ENCODE data around the gene FN3KRP.

Gene FN3KRP

DNA sequence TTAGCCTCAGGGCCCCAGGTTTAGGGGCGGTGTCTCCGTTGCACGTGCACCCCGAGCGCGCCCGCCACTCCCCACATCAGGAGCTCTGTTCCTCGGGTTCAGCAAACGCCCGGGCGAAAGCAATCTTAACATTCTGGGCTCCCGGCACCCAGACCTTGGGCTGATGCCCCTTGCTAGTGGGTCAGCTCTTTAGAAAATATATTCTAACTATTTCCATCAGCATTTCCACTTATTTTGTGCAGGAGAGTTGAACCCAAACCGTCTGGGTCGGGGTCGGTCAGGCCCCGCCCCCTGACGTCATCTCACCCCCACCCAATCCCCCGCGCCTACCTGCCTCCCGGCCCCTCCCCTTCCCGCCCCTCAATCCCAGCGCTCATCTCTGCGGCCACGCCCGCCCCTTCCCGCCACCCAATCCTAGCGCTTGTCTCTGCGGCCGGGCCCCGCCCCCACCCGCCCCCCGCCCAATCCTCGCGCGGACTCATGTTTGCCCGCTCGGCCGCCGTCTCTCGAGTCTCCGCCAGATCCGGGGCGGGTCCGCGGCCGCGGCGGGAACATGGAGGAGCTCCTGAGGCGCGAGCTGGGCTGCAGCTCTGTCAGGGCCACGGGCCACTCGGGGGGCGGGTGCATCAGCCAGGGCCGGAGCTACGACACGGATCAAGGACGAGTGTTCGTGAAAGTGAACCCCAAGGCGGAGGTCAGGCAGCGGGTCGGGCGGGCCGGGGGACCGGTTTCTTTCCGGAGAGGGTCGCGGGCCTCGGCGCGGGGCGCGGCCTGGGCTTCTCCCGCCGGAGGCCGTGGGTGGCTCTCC is at the start of gene FN3KRP:
TSS of gene FN3KRP (plus strand) at position 504 of the 808 bp plus-strand sequence. CDS start at position 554, 50 bp downstream.
- DNase-seq (ENCODE audit: low read depth in 2 of 2) = peak; percentile 68 to 87

DNA sequence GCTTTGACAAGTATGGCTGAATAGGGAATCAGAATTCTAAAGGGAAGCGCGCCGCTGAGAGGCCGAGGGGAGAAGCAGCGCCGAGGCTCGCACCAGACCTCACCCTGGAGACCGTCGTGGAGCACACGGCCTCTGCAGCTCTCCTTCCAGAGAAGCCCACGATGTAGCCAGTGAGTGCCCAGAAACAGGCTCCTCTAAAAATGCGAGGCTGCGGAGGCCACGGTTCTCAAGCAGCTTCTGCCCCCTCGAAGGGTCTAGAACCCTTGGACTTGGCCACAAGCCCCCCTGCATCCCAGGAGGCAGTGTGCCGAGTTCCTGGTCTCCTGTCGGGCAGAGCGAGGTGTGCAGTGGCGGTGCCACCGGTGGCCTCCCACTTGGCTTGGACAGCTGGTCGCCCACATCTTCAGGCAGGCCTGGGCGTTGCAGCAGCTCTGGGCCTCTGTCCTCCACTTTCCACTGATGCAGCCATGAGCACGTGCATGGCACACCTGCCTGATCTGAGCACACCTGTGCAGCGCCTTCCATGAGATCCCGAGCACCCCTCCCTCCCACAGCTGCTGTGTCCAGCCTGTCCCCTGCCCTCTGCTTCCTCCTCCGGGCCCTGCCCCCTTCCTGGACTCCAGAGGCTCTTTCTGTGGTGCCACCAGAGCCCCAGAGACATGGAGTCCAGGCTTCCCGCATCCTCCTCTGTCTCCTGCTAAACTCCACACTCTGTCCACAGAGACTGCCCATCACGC is 49.4 kb upstream of the FN3KRP start:
- no peak for DNase-seq (ENCODE audit: low read depth in 2 of 2)

DNA sequence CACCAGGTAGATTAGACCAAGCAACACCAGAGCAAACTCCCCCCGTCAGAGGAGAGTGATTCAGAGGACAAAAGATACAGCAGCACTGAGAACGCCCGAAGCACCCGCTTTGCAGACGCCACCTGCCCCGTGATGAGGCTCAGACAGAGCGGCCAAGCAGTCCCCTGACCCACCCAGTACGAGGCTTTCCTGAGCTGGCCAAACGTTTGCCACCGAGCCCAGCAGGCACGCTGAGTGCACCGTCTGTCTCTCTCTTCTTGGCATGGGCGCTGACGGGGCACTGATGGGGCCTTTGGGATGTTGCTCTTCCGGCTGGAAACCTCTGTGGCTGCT is 48.9 kb upstream of the FN3KRP start:
- no peak for DNase-seq (ENCODE audit: low read depth in 2 of 2)

DNA sequence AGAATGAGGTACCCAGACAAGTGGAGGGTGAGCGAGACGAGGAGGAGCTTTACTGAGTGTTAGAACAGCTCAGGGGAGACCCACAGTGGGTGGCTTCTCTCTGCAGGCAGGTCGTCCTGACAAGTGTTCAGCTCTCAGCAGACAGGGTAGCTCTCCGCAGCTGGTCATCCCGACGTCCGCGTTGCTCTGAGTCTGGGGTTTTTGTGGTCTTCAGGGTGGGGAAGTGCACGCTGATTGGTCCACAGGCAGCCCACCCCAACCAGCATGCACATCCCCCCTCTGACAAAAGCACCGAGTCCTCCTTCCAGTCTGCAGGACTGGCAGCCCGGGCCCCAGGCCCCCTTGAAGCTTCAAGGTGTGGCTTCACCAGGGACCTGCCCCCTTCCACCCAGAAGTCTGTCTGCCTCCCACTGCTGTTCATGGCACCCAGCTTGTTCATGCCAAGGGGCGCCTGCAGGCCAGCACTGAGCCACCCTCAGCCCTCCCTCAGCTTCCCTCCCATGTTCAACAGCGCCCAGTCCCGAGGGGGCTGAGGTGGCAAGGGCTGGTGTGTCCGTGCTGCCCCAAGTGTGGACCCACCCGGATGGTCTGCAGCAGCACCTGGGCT is 48.4 kb upstream of the FN3KRP start:
- DNase-seq (ENCODE audit: low read depth in 2 of 2) = no peak

- no peak for DNase-seq (ENCODE audit: low read depth in 2 of 2)
Observed at GRCh38 chr17:82668631-82669099, 47.8 kb upstream of the FN3KRP start.

DNA sequence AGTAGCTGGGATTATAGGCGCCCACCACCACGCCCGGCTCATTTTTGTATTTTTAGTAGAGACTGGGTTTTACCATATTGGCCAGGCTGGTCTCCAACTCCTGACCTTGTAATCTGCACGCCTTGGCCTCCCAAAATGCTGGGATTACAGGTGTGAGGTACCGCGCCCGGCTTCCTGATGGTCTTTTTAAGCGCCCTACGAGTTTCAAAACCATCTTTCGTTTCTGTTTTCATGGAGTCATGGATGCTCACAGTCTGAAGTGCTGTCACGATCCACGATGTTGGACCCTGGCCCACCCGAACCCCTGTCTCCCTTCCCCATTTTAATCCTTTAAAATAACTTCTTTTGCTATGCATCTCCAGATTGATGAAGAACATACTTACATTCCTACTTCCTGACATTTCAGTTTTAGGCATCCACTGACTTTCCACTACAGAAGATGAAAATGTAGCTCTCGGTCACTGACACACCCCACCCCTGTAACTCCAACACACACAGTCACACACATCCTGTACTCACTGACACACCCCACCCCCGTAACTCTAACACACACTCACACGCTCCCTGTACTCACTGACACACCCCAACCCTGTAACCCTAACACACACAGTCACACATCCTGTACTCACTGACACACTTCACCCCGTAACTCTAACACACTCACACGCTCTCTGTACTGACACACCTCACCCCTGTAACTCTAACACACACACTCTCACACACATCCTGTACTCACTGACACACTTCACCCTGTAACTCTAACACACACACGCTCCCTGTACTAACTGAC is 45.6 kb upstream of the FN3KRP start:
- no peak for DNase-seq (ENCODE audit: low read depth in 2 of 2)

DNA sequence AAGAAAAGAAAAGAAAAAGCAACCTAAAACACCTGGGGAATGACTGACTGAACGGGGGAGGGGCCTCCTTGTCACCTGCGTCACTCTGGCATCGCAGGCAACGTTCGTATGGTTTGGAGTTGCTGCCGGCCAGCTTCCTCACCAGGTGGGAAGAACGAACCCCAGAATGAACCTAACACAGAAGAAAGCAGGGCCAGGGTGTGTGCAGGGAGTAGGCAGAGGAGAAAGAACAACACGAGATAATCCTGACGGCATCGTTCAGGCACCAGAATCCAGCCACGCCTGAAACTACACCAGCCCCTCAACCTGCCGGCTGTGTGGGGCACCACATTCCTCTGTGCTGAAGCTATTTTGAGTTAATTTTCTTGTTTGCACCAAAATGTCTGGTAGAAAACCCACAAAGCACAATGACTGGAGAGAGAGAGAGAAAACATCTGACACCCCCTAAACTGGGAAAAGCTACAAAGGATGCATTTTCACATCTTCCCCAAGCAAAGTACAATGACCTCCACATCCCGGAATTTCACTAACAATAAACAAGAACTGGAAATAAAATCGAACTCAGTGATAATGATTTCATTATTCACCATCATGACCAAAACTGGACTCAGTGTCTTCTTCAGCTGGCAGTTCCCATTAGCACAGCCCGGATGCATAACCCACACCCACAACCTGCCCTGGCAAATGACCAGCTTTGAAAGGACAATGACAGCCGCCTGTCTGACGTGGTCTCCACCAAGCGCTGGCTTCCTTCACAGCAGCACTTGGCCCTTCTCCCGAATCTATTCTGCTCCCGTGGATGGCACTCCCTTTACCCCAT is 41.6 kb upstream of the FN3KRP start:
- DNase-seq (ENCODE audit: low read depth in 2 of 2) = no peak

GRCh38 chr17:82675476-82676245 is 40.8 kb upstream of the FN3KRP start:
- DNase-seq (ENCODE audit: low read depth in 2 of 2) = no peak

- DNase-seq (ENCODE audit: low read depth in 2 of 2) = no peak
Observed at GRCh38 chr17:82677353-82677925, 39.1 kb upstream of the FN3KRP start.

DNA sequence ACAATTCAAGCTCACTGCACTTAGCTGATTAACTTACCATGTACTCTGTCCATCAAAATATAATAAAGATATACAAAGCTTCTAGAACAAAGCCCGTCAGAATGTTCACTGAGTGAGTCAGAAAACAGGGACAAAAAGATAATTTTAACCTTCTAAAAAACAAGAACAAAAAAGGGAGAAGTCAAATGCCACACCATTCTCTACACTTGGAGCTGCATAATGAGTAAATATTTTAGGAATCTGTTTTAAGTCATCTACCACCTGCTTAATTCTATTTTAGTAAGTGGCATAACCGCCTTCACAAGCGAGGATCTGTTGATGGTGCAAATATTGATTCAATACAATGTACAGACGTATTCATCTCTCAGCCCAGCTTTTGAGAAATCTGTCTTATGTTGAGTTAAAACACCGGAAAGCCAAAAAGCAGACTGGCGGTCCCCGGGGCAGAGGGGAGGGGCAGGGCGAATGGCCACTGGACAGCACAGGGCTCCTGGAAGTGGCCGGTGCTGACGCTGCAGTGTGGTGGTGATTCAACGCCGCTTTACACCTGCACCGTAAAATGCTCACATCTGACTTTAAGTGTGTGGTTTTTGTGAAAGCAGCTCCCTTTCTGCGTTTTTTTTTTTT is 38.1 kb upstream of the FN3KRP start:
- no peak for DNase-seq (ENCODE audit: low read depth in 2 of 2)

GRCh38 chr17:82679586-82680465 is 36.7 kb upstream of the FN3KRP start:
- no peak for DNase-seq (ENCODE audit: low read depth in 2 of 2)

DNA sequence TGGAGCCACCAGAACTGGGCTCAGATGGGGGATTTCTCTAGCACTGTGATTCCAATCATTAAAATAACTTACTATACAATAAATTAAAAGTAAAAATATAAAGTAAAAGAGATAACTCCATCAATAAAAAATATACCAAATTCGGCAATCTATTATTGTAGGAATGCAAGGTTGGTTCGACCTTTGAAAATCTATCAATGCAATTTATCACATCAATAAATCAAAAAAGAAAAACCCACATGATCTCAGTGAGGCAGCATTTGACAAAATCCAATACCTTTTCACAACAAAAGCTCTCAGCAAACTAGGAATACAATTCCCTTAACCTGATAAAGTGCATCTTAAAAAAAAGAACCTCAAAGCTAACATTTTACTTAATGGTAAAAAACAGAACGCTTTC is 35.0 kb upstream of the FN3KRP start:
- no peak for DNase-seq (ENCODE audit: low read depth in 2 of 2)

DNA sequence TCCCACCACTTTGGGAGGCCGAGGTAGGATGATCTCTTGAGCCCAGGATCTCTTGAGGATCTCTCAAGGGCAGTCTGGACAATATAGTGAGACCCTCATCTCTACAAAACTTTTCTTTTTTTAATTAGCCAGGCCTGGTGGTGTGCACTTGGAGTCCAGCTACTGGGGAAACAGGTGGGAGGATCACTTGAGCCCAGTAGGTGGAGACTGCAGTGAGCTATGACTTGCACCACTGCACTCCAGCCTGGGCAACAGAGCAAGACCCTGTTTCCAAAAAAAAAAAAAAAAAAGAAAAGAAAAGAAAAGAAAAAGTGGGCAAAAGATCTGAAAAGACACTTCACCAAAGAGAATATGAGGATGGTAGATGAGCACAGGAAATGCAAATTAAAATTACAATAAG is 33.0 kb upstream of the FN3KRP start:
- DNase-seq (ENCODE audit: low read depth in 2 of 2) = no peak

GRCh38 chr17:82684228-82684841 is 32.2 kb upstream of the FN3KRP start:
- no peak for DNase-seq (ENCODE audit: low read depth in 2 of 2)

DNA sequence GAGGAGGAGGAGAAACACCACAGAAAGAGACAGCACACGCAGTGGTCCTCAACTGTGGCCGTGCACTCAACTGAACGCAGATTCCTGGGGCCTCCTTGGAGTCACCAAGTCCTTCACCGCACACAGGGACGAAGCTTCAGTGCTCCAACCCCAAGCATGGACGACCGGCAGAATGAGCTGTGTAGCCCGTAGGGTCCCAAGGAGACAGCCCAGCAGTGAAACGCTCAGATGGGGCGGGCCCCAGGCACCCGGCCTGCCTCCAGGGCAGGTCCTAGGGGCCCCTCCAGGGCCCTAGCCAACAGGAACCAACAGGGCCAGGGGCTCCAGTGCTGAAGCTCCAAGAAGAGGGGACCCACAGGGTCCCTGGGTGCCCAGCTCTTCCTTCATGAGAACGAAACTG is 31.2 kb upstream of the FN3KRP start:
- no peak for DNase-seq (ENCODE audit: low read depth in 2 of 2)

DNA sequence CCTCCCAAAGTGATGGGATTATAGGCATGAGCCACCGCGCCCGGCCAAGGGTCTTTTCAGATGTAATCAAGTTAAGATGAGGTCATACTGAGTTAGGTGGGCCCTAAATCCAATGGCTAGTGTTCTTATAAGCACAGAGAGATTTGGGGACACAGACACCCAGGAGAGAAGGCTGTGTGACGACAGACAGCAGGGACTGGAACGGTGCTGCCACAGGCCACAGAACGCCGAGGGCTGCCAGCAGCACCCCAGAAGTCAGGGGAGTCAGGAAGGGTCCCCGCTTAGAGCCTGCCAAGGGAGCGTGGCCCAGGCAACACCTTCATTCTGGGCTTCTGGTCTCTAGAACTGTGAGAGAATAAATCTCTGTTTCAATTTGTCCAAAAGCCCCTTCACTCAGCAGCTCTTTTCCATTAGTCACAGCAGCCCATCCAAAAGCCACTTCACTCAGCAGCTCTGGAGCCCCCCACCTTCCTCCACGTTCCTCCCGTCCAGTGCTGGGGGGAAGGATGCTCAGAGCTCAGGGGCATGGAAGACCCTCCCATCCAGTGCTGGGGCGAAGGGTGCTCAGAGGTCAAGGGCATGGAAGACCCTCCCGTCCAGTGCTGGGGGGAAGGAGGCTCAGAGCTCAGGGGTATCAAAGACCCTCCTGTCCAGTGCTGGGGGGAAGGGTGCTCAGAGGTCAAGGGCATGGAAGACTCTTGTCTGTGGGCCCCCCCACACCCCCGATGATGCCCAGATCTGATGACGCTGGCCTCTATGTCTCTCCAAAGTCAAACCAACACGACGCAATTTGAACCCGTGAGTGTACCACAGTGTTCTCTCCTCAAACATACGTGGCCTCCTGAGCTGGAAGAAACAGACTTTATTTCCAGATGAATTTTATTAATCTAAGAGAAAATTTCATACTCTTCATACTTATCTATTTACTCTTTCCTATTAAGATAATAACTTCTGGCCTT is 29.9 kb upstream of the FN3KRP start:
- DNase-seq (ENCODE audit: low read depth in 2 of 2) = no peak

GRCh38 chr17:82687375-82687861 is 29.1 kb upstream of the FN3KRP start:
- no peak for DNase-seq (ENCODE audit: low read depth in 2 of 2)
